ENCODE measurements around the gene LRP1B. TPM values are rescaled to one million over a fixed set of nuclear protein-coding genes. Genes with fewer than 3 reads are reported as not detected.

Gene LRP1B
- total and polyA plus RNA-seq, 5 donors from 2014 or later: not detected

GRCh38 chr2:141911485-141912066 is 219.2 kb downstream of the LRP1B start:
- DNase-seq (peak in 1 of 3 donors; percentile 2), ATAC-seq (ENCODE audit: low read depth in 2 of 2) (no peak)
- Histone ChIP-seq H3K27ac (ENCODE audit: insufficient read depth, low read length, poor library complexity, severe bottlenecking) (no peak overlapping the region), H3K27me3 (ENCODE audit: control insufficient read depth, insufficient read depth, low read length) (no peaks in the 10 kb centered on the region), H3K9me3 (ENCODE audit: control insufficient read depth in 2 of 2, low read length in 2 of 2) (peaks cover 0 to 6% of the 10 kb centered on the region in 2 experiments), H3K4me1 (ENCODE audit: control insufficient read depth, insufficient read depth, low read length, poor library complexity, severe bottlenecking) (no peaks in the 10 kb centered on the region), H3K4me3 (ENCODE audit: low read depth, low read length) (no peak overlapping the region), H3K36me3 (ENCODE audit: control insufficient read depth, insufficient read depth, low read length) (no peaks in the 10 kb centered on the region)
- peaks cover 2 to 23% (median 7%) of the 10 kb centered on the region in 7 donors for H3K9me3 Mint-ChIP-seq
- H3K4me1 Mint-ChIP-seq: no peaks in the 10 kb centered on the region
- no peaks in the 10 kb centered on the region for H3K27me3 Mint-ChIP-seq
- H3K4me3 Mint-ChIP-seq: no peak overlapping the region
- no peaks in the 10 kb centered on the region for H3K36me3 Mint-ChIP-seq
- no peak overlapping the region for H3K27ac Mint-ChIP-seq

- DNase-seq: no peak
- Histone ChIP-seq H3K4me1 (ENCODE audit: control insufficient read depth, insufficient read depth, low read length, poor library complexity, severe bottlenecking) (no peaks in the 10 kb centered on the region), H3K27ac (ENCODE audit: insufficient read depth, low read length, poor library complexity, severe bottlenecking) (no peak overlapping the region), H3K36me3 (ENCODE audit: control insufficient read depth, insufficient read depth, low read length) (no peaks in the 10 kb centered on the region), H3K4me3 (ENCODE audit: low read depth, low read length) (no peak overlapping the region), H3K9me3 (ENCODE audit: control insufficient read depth in 2 of 2, low read length in 2 of 2) (no peaks in the 10 kb centered on the region), H3K27me3 (ENCODE audit: control insufficient read depth, insufficient read depth, low read length) (no peaks in the 10 kb centered on the region)
- H3K9me3 Mint-ChIP-seq: peaks cover 0 to 5% (median 0%) of the 10 kb centered on the region in 7 donors
- no peak overlapping the region for H3K27ac Mint-ChIP-seq
- H3K4me3 Mint-ChIP-seq: no peak overlapping the region
- no peak for ATAC-seq (ENCODE audit: low read depth in 2 of 2)
- H3K4me1 Mint-ChIP-seq: no peaks in the 10 kb centered on the region
- no peaks in the 10 kb centered on the region for H3K27me3 Mint-ChIP-seq
- no peaks in the 10 kb centered on the region for H3K36me3 Mint-ChIP-seq
Measured at GRCh38 chr2:141906678-141907077, 224.1 kb downstream of the LRP1B start.

GRCh38 chr2:141900826-141901225 is 230.0 kb downstream of the LRP1B start:
- Histone ChIP-seq H3K4me1 (ENCODE audit: control insufficient read depth, insufficient read depth, low read length, poor library complexity, severe bottlenecking) (no peaks in the 10 kb centered on the region), H3K4me3 (ENCODE audit: low read depth, low read length) (no peak overlapping the region), H3K27ac (ENCODE audit: insufficient read depth, low read length, poor library complexity, severe bottlenecking) (no peak overlapping the region), H3K27me3 (ENCODE audit: control insufficient read depth, insufficient read depth, low read length) (no peaks in the 10 kb centered on the region), H3K36me3 (ENCODE audit: control insufficient read depth, insufficient read depth, low read length) (no peaks in the 10 kb centered on the region), H3K9me3 (ENCODE audit: control insufficient read depth in 2 of 2, low read length in 2 of 2) (no peaks in the 10 kb centered on the region)
- ATAC-seq (ENCODE audit: low read depth in 2 of 2): no peak
- Mint-ChIP-seq H3K4me1 (no peaks in the 10 kb centered on the region), H3K36me3 (no peaks in the 10 kb centered on the region), H3K27me3 (no peaks in the 10 kb centered on the region), H3K27ac (no peak overlapping the region), H3K4me3 (no peak overlapping the region), H3K9me3 (peaks cover 0 to 13% (median 3%) of the 10 kb centered on the region in 7 donors)
- no peak for DNase-seq

GRCh38 chr2:141899740-141900139 is 231.1 kb downstream of the LRP1B start:
- no peak overlapping the region for H3K27ac ChIP-seq (ENCODE audit: insufficient read depth, low read length, poor library complexity, severe bottlenecking)
- Mint-ChIP-seq H3K36me3 (no peaks in the 10 kb centered on the region), H3K27me3 (no peaks in the 10 kb centered on the region), H3K27ac (no peak overlapping the region), H3K4me3 (no peak overlapping the region), H3K9me3 (peaks cover 0 to 13% (median 3%) of the 10 kb centered on the region in 7 donors), H3K4me1 (no peaks in the 10 kb centered on the region)
- no peaks in the 10 kb centered on the region for H3K4me1 ChIP-seq (ENCODE audit: control insufficient read depth, insufficient read depth, low read length, poor library complexity, severe bottlenecking)
- no peaks in the 10 kb centered on the region for H3K27me3 ChIP-seq (ENCODE audit: control insufficient read depth, insufficient read depth, low read length)
- DNase-seq (no peak), ATAC-seq (ENCODE audit: low read depth in 2 of 2) (no peak)
- no peak overlapping the region for H3K4me3 ChIP-seq (ENCODE audit: low read depth, low read length)
- no peaks in the 10 kb centered on the region for H3K9me3 ChIP-seq (ENCODE audit: control insufficient read depth in 2 of 2, low read length in 2 of 2)
- H3K36me3 ChIP-seq (ENCODE audit: control insufficient read depth, insufficient read depth, low read length): no peaks in the 10 kb centered on the region

- ATAC-seq (ENCODE audit: low read depth in 2 of 2) (no peak), DNase-seq (no peak)
- Mint-ChIP-seq H3K27me3 (no peaks in the 10 kb centered on the region), H3K27ac (no peak overlapping the region), H3K9me3 (peaks cover 2 to 19% (median 5%) of the 10 kb centered on the region in 7 donors), H3K4me1 (no peaks in the 10 kb centered on the region), H3K36me3 (no peaks in the 10 kb centered on the region), H3K4me3 (no peak overlapping the region)
- Histone ChIP-seq H3K9me3 (ENCODE audit: control insufficient read depth in 2 of 2, low read length in 2 of 2) (no peaks in the 10 kb centered on the region), H3K27ac (ENCODE audit: insufficient read depth, low read length, poor library complexity, severe bottlenecking) (no peak overlapping the region), H3K27me3 (ENCODE audit: control insufficient read depth, insufficient read depth, low read length) (no peaks in the 10 kb centered on the region), H3K4me3 (ENCODE audit: low read depth, low read length) (no peak overlapping the region), H3K36me3 (ENCODE audit: control insufficient read depth, insufficient read depth, low read length) (no peaks in the 10 kb centered on the region), H3K4me1 (ENCODE audit: control insufficient read depth, insufficient read depth, low read length, poor library complexity, severe bottlenecking) (no peaks in the 10 kb centered on the region)
Measured at GRCh38 chr2:141889788-141890187, 241.0 kb downstream of the LRP1B start.

- Histone ChIP-seq H3K4me1 (ENCODE audit: control insufficient read depth, insufficient read depth, low read length, poor library complexity, severe bottlenecking) (no peaks in the 10 kb centered on the region), H3K4me3 (ENCODE audit: low read depth, low read length) (no peak overlapping the region), H3K9me3 (ENCODE audit: control insufficient read depth in 2 of 2, low read length in 2 of 2) (no peaks in the 10 kb centered on the region), H3K27ac (ENCODE audit: insufficient read depth, low read length, poor library complexity, severe bottlenecking) (no peak overlapping the region), H3K27me3 (ENCODE audit: control insufficient read depth, insufficient read depth, low read length) (no peaks in the 10 kb centered on the region), H3K36me3 (ENCODE audit: control insufficient read depth, insufficient read depth, low read length) (no peaks in the 10 kb centered on the region)
- Mint-ChIP-seq H3K27ac (no peak overlapping the region), H3K9me3 (peaks cover 2 to 19% (median 5%) of the 10 kb centered on the region in 7 donors), H3K4me1 (no peaks in the 10 kb centered on the region), H3K27me3 (no peaks in the 10 kb centered on the region), H3K36me3 (no peaks in the 10 kb centered on the region), H3K4me3 (no peak overlapping the region)
- ATAC-seq (ENCODE audit: low read depth in 2 of 2) (no peak), DNase-seq (no peak)
Measured at GRCh38 chr2:141888987-141889555, 241.7 kb downstream of the LRP1B start.

GRCh38 chr2:141887363-141887762 is 243.5 kb downstream of the LRP1B start:
- H3K9me3 ChIP-seq (ENCODE audit: control insufficient read depth in 2 of 2, low read length in 2 of 2): peaks cover 0 to 1% of the 10 kb centered on the region in 2 experiments
- H3K9me3 Mint-ChIP-seq: peaks cover 0 to 19% (median 5%) of the 10 kb centered on the region in 7 donors
- H3K4me3 ChIP-seq (ENCODE audit: low read depth, low read length): no peak overlapping the region
- H3K4me1 ChIP-seq (ENCODE audit: control insufficient read depth, insufficient read depth, low read length, poor library complexity, severe bottlenecking): no peaks in the 10 kb centered on the region
- no peaks in the 10 kb centered on the region for H3K27me3 Mint-ChIP-seq
- H3K4me3 Mint-ChIP-seq: no peak overlapping the region
- DNase-seq (no peak), ATAC-seq (ENCODE audit: low read depth in 2 of 2) (no peak)
- no peaks in the 10 kb centered on the region for H3K36me3 ChIP-seq (ENCODE audit: control insufficient read depth, insufficient read depth, low read length)
- no peaks in the 10 kb centered on the region for H3K4me1 Mint-ChIP-seq
- no peaks in the 10 kb centered on the region for H3K36me3 Mint-ChIP-seq
- H3K27ac Mint-ChIP-seq: no peak overlapping the region
- no peak overlapping the region for H3K27ac ChIP-seq (ENCODE audit: insufficient read depth, low read length, poor library complexity, severe bottlenecking)
- H3K27me3 ChIP-seq (ENCODE audit: control insufficient read depth, insufficient read depth, low read length): no peaks in the 10 kb centered on the region

- H3K9me3 Mint-ChIP-seq: peaks cover 0 to 19% (median 0%) of the 10 kb centered on the region in 7 donors
- H3K4me1 Mint-ChIP-seq: no peaks in the 10 kb centered on the region
Measured at GRCh38 chr2:141878016-141878415, 252.8 kb downstream of the LRP1B start.

More at GRCh38 chr2:141878016-141878415, 252.8 kb downstream of the LRP1B start:
- no peak overlapping the region for H3K4me3 ChIP-seq (ENCODE audit: low read depth, low read length)
- no peaks in the 10 kb centered on the region for H3K36me3 ChIP-seq (ENCODE audit: control insufficient read depth, insufficient read depth, low read length)
- DNase-seq: no peak
- no peak overlapping the region for H3K27ac ChIP-seq (ENCODE audit: insufficient read depth, low read length, poor library complexity, severe bottlenecking)
- Mint-ChIP-seq H3K4me3 (peak overlapping the region in 1 of 4 donors; percentile 64), H3K36me3 (no peaks in the 10 kb centered on the region), H3K27me3 (no peaks in the 10 kb centered on the region), H3K27ac (no peak overlapping the region)
- ATAC-seq (ENCODE audit: low read depth in 2 of 2): no peak
- no peaks in the 10 kb centered on the region for H3K4me1 ChIP-seq (ENCODE audit: control insufficient read depth, insufficient read depth, low read length, poor library complexity, severe bottlenecking)
- H3K9me3 ChIP-seq (ENCODE audit: control insufficient read depth in 2 of 2, low read length in 2 of 2): peaks cover 0 to 1% of the 10 kb centered on the region in 2 experiments
- no peaks in the 10 kb centered on the region for H3K27me3 ChIP-seq (ENCODE audit: control insufficient read depth, insufficient read depth, low read length)

Measured in CD4-positive, CD25-positive, alpha-beta regulatory T cell (primary cell).